Fibroblast of the conjunctiva (primary cell): ENCODE measurements around the gene TSC22D4.
A peak's percentile ranks its signal among the peaks of the same experiment; 100 is the strongest.

ENCODE experiments used
- DNase-seq: peaks from one replicate; pipeline ENCODE4 v3.0.0-alpha.2; 2010; ENCODE audit warnings: low read depth

TSC22D4 gene

GRCh38 chr7:100428199-100428966 lies 50.6 kb downstream of the TSC22D4 start, which contains the start of gene ZCWPW1:
ZCWPW1 (minus strand) TSS chr7:100428703; CDS start chr7:100420649, 8,054 bp downstream.
- peak; percentile 97 for DNase-seq

- DNase-seq: no peak
These were observed 51.2 kb downstream of the TSC22D4 start for GRCh38 chr7:100427762-100428198.

- DNase-seq: no peak
These were observed 52.5 kb downstream of the TSC22D4 start for GRCh38 chr7:100426516-100426915.

- DNase-seq: no peak
These were observed 53.7 kb downstream of the TSC22D4 start for GRCh38 chr7:100425347-100425746.

- no peak for DNase-seq
These were observed 55.7 kb downstream of the TSC22D4 start for GRCh38 chr7:100423315-100423714.

- no peak for DNase-seq
These were observed 59.3 kb downstream of the TSC22D4 start for GRCh38 chr7:100419660-100420226.

GRCh38 chr7:100418930-100419659 lies 59.9 kb downstream of the TSC22D4 start:
- DNase-seq: no peak
